ENCODE results near the gene CAMKMT. TPM values are rescaled to one million over a fixed set of nuclear protein-coding genes. Genes with fewer than 3 reads are reported as not detected.

Gene CAMKMT
- total and polyA plus RNA-seq, 2 donors (not counting 1 experiment from before 2014, with no cell fraction given): 6.2 to 23.3 TPM

DNA sequence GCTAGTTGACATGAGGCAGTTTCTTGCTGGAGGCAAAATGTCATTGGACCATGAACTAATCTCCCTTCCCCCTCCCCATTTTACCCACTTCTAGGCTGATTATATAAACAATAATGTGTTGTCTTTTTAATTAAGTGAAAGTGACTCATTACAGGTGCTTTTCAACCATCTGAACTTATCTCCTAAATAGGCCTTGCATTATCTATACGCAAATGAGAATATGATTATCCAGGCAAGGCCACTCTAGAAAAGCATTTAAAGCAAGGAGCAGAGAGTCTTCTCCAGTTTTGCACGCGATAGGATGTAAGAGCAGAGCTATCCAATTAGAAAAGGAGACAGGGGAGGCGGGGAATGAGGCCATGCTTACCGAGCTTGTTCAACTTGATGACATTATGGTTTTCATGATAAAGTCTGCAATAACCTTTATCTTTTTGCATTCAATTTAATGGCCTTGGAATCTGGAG, 293.7 kb downstream of the CAMKMT start:
- Mint-ChIP-seq H3K27ac (no peak overlapping the region), H3K27me3 (no peaks in the 10 kb centered on the region), H3K4me3 (no peak overlapping the region), H3K9me3 (ENCODE audit: insufficient read depth) (no peaks in the 10 kb centered on the region), H3K4me1 (no peaks in the 10 kb centered on the region)
- DNase-seq: no peak
- ChIA-PET CTCF (no interaction called here), POLR2A (no interaction called here)
- Histone ChIP-seq H3K9ac (ENCODE audit: low read length) (no peak overlapping the region), H3K79me2 (ENCODE audit: control insufficient read depth, insufficient read depth, low read length) (no peaks in the 10 kb centered on the region), H2AFZ (ENCODE audit: insufficient read depth, low read depth, low read length, poor library complexity, severe bottlenecking) (no peak overlapping the region), H3K4me1 (ENCODE audit: control insufficient read depth in 2 of 2, insufficient read depth in 2 of 2, low read length in 2 of 2) (no peaks in the 10 kb centered on the region), H3K27me3 (replicated peaks in 1 of 4; ENCODE audit: control extremely low read depth in 1 of 4, control insufficient read depth in 3 of 4, insufficient read depth in 4 of 4, low read length in 3 of 4) (no peaks in the 10 kb centered on the region), H3K36me3 (replicated peaks in 1 of 2; ENCODE audit: control extremely low read depth in 1 of 2, control insufficient read depth in 1 of 2, extremely low read depth in 1 of 2, insufficient read depth in 2 of 2, low read length in 1 of 2) (no peaks in the 10 kb centered on the region), H3K27ac (ENCODE audit: low read length in 2 of 2) (no peak overlapping the region), H3K4me2 (replicated peaks; ENCODE audit: low read depth, low read length, poor library complexity, severe bottlenecking) (no peak overlapping the region), H3K4me3 (ENCODE audit: control extremely low read depth in 1 of 5, extremely low read depth in 1 of 5, insufficient read depth in 1 of 5, low read depth in 2 of 5, low read length in 4 of 5) (no peak overlapping the region), H3K9me3 (ENCODE audit: control extremely low read depth in 1 of 3, control insufficient read depth in 2 of 3, insufficient read depth in 1 of 3, low read length in 2 of 3) (no peaks in the 10 kb centered on the region), H4K20me1 (ENCODE audit: control insufficient read depth, insufficient read depth, low read length, poor library complexity, severe bottlenecking) (no peaks in the 10 kb centered on the region)
- WGBS (ENCODE audit: insufficient coverage): 100% methylated on average over 5 of the region's 5 CpGs
- TF ChIP-seq CTCF (IDR thresholded peaks at IDR 0.05) (no peak), EZH2 (IDR thresholded peaks at IDR 0.05; ENCODE audit: borderline replicate concordance, insufficient read depth, low read depth, low read length, poor library complexity, severe bottlenecking) (no peak)
- no peak for ATAC-seq (ENCODE audit: low read depth)
- intact Hi-C loops (cut with micrococcal nuclease): no loop called here

DNA sequence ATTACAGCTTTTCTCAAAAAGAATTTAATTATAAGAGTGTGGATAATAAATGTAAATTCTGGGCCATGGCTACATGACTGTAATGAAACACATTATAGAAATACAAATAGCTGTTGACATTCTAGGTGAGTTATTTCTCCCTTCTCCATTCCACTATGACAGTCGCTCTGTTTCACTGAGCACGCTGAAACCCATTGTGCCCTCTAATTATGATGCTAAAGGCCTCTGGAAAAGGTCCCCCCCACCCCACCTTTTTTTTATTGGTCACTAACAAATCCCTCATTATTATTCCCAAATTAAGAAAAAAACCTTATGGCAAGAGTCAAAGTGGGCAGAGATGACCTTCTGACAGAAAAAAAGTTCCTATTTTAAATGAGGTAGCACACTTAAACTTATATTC, 294.7 kb downstream of the CAMKMT start:
- H3K4me2 ChIP-seq (replicated peaks; ENCODE audit: low read depth, low read length, poor library complexity, severe bottlenecking): no peak overlapping the region
- ChIA-PET POLR2A (no interaction called here), CTCF (no interaction called here)
- WGBS (ENCODE audit: insufficient coverage): 100% methylated on average over 2 of the region's 2 CpGs
- H2AFZ ChIP-seq (ENCODE audit: insufficient read depth, low read depth, low read length, poor library complexity, severe bottlenecking): no peak overlapping the region
- H3K27me3 ChIP-seq (replicated peaks in 1 of 4; ENCODE audit: control extremely low read depth in 1 of 4, control insufficient read depth in 3 of 4, insufficient read depth in 4 of 4, low read length in 3 of 4): no peaks in the 10 kb centered on the region
- no peak overlapping the region for H3K4me3 Mint-ChIP-seq
- intact Hi-C loops (cut with micrococcal nuclease): no loop called here
- no peaks in the 10 kb centered on the region for H3K9me3 Mint-ChIP-seq (ENCODE audit: insufficient read depth)
- no peaks in the 10 kb centered on the region for H4K20me1 ChIP-seq (ENCODE audit: control insufficient read depth, insufficient read depth, low read length, poor library complexity, severe bottlenecking)
- H3K27ac ChIP-seq (ENCODE audit: low read length in 2 of 2): no peak overlapping the region
- no peaks in the 10 kb centered on the region for H3K4me1 Mint-ChIP-seq
- no peaks in the 10 kb centered on the region for H3K27me3 Mint-ChIP-seq
- TF ChIP-seq CTCF (IDR thresholded peaks at IDR 0.05): no peak
- no peak for TF ChIP-seq EZH2 (IDR thresholded peaks at IDR 0.05; ENCODE audit: borderline replicate concordance, insufficient read depth, low read depth, low read length, poor library complexity, severe bottlenecking)
- no peak overlapping the region for H3K9ac ChIP-seq (ENCODE audit: low read length)
- H3K9me3 ChIP-seq (ENCODE audit: control extremely low read depth in 1 of 3, control insufficient read depth in 2 of 3, insufficient read depth in 1 of 3, low read length in 2 of 3): no peaks in the 10 kb centered on the region
- no peak overlapping the region for H3K27ac Mint-ChIP-seq
- DNase-seq (no peak), ATAC-seq (ENCODE audit: low read depth) (no peak)
- no peaks in the 10 kb centered on the region for H3K4me1 ChIP-seq (ENCODE audit: control insufficient read depth in 2 of 2, insufficient read depth in 2 of 2, low read length in 2 of 2)
- no peak overlapping the region for H3K4me3 ChIP-seq (ENCODE audit: control extremely low read depth in 1 of 5, extremely low read depth in 1 of 5, insufficient read depth in 1 of 5, low read depth in 2 of 5, low read length in 4 of 5)
- H3K79me2 ChIP-seq (ENCODE audit: control insufficient read depth, insufficient read depth, low read length): no peaks in the 10 kb centered on the region
- no peaks in the 10 kb centered on the region for H3K36me3 ChIP-seq (replicated peaks in 1 of 2; ENCODE audit: control extremely low read depth in 1 of 2, control insufficient read depth in 1 of 2, extremely low read depth in 1 of 2, insufficient read depth in 2 of 2, low read length in 1 of 2)

All from B cell (primary cell).